IPS-18c (cell line): ENCODE data around the gene MAP4.
"Not testable (repeated sequence)": the region's sequence is repeated elsewhere in the genome, so short reads cannot be mapped to it uniquely, and the experiment has no call there.

ENCODE experiments used
- H3K4me3 ChIP-seq: 2 replicates; pipeline ENCODE4 v1.7.0; 2013; ENCODE audit warnings: low read depth, mild to moderate bottlenecking, low read length, moderate library complexity; ENCODE audit not compliant: insufficient read depth
- H3K9me3 ChIP-seq: one replicate; pipeline ENCODE4 v1.6.1; 2013; ENCODE audit warnings: mild to moderate bottlenecking, low read length, moderate library complexity; ENCODE audit not compliant: control insufficient read depth, insufficient read depth

Gene MAP4

DNA sequence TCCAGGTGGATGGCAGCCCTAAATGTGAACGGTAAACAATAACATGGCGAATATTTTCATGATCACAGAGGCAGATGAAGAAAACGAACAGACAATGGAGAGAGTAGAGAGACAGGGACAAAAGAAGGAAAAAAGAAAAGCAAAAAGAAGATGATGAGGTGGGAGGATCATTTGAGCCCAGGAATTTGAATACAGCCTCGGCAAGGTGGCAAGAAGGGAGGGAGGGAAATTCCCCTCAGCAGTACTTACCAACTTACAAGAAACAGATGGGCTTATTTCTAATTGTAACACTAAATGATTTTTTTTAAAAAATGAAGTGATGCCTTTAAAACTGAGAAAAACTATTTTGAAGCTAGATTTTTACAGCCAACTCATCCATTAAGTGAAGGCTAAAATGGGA is 6.0 kb upstream of the MAP4 start:
- H3K9me3 ChIP-seq, result no peaks in the 10 kb centered on the region
- no peak overlapping the region for H3K4me3 ChIP-seq

DNA sequence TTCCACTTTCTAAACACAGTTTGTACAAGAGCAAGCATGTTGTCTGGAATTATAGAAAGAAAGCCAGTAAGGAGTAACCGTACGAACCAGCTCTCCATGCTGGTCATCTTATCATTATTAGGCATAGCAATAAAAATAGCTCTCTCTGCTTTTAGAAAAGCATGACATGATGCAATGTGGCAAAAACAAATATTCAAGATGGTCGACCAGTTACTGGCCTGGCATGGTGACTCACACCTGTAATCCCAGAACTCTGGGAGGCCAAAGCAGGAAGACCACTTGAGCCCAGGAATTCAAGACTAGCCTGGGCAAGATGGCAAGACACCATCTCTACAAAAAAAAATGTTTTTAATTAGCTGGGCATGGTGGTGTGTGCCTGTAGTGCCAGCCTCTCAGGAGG is 2.6 kb upstream of the MAP4 start:
- Histone ChIP-seq H3K4me3 (no peak overlapping the region), H3K9me3 (no peaks in the 10 kb centered on the region)

DNA sequence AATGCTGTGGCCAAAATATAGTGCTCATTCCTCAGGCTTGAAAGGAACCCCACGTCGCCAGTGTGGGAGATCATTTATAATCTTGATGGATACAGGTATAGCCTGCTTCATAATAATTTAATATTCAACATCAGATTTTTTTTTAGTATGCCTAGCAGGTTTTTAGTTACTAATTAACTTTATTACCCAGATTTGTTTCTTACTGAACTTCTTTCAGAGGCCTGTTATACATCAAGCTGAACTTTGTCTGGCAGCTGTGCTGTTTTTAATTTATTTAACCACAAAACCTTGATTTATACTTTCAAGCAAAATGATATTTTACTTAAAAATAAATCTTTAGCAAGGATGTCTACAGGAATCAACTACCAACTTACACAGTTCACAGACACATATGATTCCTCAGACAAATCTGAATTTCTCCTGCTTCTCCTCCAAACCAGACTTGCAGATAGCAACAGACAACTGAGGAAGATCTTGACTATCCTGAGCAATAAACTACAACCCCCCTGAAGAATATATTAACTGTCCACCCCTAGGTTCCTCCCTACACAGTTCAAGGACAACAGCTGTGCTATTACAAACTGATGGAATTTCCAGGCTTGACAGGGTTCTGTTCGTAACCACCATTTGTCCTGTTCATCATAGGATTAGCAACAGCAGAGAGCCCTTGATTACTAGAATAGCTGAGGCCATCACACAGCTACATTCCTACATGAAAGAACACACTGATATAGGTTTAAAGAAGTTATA is 610 bp downstream of the MAP4 start:
- Histone ChIP-seq H3K9me3 (no peaks in the 10 kb centered on the region), H3K4me3 (no peak overlapping the region)

DNA sequence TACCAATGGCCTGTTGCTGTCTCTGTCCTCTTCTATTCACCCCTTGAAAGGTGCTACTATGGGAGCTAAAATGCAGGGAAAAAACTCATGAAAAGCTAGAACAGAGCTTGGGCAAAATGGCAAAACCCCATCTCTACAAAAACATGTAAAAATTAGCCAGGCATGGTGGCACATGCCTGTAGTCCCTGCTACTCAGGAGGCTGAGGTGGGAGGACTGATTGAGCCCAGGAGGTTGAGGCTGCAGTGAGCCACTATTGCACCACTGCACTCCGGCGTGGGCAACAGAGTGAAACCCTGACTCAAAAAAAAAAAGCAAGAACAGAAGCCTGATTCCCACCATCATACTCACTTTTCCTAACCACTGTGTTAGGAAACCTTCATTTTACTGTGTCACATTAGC is 1.9 kb downstream of the MAP4 start:
- no peak overlapping the region for H3K4me3 ChIP-seq
- no peaks in the 10 kb centered on the region for H3K9me3 ChIP-seq

DNA sequence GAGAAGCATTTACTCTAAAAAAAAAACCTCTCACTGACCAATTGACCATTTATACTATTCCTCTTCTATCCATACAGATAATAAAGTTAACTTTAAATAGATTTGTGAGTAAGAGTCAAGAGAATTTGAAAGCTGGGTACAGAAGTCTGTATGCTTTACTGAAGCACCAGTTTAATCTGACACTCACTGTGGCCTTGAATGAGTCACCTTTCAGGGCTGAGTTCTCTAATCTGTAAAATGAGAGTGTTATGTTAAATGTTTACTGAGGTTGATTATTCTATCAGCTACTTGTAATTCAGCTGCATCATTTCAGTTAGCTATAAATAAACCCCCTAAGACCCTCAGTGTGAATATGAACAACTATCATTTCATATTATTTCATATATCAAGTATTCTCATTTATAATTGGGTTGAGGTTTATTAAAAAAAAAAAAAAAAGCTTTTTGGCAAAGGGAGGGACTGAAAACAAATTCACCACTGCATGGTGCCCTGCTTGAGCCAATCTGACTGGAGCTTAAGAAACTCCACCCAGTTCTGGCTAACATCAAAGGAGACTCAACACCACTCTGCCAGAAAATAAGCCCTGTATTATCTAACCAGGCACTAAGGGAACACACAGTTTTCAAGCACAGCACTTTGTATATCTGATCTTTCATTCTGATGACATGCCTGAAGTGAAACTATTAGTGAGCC is 2.8 kb downstream of the MAP4 start:
- H3K4me3 ChIP-seq, result no peak overlapping the region
- H3K9me3 ChIP-seq, result no peaks in the 10 kb centered on the region

DNA sequence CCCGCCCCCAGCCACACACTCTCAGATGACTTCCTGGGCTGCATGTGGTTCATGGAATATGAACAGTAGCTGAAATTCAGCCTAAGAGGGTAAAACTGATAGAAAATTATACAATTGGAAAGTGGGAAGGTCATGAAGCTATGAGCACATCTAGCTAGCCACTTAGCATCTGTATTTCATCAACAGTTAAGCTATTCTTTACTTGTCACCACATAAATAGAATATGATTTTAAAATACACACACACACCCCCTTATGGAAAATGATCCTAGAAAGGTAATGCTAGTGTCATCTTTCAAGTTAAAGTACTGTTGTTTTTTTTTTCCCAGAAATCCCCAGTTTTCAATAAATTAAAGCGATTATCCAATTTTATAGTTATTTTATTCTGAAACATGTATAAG is 3.6 kb downstream of the MAP4 start:
- Histone ChIP-seq H3K4me3 (no peak overlapping the region), H3K9me3 (no peaks in the 10 kb centered on the region)

DNA sequence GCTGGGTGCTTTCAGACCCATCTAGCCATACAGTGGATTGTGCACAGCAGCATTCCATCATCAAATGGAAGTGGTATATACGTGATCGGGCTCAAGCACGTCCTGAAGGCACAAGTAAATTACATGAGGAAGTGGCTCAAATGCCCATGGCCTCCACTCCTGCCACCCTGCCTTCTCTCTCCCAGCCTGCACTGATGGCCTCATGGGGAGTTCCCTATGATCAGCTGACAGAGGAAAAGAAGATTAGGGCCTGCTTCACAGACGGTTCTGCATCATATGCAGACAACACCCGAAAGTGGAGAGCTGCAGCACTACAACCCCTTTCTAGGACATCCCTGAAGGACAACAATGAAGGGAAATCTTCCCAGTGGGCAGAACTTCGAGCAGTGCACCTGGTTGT is 8.2 kb downstream of the MAP4 start:
- H3K4me3 ChIP-seq, H3K9me3 ChIP-seq: not testable (repeated sequence)

DNA sequence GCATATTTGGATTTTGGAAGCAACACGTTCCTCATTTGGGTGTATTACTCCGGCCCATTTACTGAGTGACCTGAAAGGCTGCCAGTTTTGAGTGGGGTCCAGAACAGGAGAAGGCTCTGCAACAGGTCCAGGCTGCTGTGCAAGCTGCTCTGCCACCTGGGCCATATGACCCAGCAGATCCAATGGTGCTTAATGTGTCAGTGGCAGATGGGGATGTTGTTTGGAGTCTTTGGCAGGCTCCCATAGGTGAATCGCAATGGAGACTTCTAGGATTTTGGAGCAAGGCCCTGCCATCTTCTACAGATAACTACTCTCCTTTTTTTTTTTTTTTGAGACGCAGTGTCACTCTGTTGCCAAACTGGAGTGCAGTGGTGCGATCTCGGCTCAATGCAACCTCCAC is 8.9 kb downstream of the MAP4 start:
- not testable (repeated sequence) for H3K9me3 ChIP-seq, H3K4me3 ChIP-seq

DNA sequence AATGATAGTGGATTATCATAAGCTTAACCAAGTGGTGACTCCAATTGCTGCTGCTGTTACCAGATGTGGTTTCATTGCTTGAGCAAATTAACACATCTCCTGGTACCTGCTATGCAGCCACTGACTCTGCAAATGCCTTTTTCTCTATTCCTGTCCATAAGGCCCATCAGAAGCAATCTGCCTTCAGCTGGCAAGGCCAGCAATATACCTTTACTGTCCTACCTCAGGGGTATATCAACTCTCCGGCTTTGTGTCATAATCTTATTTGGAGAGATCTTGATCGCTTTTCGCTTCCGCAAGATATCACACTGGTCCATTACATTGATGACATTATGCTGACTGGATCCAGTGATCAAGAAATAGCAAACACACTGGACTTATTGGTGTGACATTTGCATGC is 9.4 kb downstream of the MAP4 start:
- not testable (repeated sequence) for H3K9me3 ChIP-seq, H3K4me3 ChIP-seq

DNA sequence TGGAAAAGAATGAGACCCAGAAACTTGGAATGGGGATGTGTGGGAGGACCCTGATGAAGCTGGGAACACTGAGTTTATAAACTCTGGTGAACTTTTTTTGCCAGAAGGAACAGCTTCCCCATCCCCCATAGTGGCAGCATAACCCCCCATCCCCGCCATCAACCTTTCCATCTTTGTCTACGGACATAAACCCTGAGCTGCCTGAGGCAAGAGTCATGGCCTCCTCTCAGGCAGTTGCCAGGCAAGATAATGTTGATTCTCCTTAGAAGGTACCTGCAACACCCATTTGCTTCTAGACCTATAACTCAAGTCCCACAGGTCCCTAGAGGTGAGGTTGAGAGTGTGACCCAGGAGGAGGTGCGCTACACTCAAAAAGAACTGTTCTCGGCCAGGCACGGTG is 11.5 kb downstream of the MAP4 start:
- no peak overlapping the region for H3K4me3 ChIP-seq
- no peaks in the 10 kb centered on the region for H3K9me3 ChIP-seq

DNA sequence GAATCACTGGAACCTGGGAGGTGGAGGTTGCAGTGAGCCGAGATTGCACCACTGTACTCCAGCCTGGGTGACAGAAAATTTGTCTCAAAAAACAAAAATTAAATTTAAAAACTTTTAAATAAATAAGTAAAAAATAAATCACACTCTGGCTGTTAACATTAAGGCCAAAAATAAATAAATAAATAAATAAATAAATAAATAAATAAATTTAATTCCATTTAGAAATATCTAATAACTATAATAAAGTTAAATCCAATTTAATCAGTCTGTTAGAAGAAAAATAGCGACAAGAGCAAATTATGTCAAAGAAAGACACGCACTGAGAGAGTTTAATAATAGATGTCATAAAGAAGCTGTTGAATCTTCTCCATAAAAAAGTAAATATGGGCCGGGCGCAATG is 13.4 kb downstream of the MAP4 start:
- H3K9me3 ChIP-seq, result no peaks in the 10 kb centered on the region

DNA sequence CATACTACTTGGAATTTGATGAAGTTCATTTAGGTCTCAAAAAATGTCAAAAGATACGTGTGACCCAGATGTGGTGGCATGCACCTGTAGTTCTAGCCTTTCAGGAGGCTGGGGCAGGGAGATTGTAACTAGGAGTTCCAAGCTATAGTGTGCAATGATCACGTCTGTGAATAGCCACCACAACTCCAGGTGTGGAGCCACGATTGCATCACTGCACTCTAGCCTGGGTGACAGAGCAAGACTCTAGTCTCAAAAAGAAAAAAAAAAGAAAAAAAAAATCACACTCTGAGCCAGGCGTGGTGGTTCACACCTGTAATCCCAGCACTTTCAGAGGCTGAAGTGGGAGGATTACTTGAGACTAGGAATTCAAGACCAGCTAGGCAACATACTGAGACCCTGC is 14.2 kb downstream of the MAP4 start:
- Histone ChIP-seq H3K4me3 (no peak overlapping the region), H3K9me3 (no peaks in the 10 kb centered on the region)

More for the DNA sequence above, 13.4 kb downstream of the MAP4 start:
- H3K4me3 ChIP-seq, result no peak overlapping the region

DNA sequence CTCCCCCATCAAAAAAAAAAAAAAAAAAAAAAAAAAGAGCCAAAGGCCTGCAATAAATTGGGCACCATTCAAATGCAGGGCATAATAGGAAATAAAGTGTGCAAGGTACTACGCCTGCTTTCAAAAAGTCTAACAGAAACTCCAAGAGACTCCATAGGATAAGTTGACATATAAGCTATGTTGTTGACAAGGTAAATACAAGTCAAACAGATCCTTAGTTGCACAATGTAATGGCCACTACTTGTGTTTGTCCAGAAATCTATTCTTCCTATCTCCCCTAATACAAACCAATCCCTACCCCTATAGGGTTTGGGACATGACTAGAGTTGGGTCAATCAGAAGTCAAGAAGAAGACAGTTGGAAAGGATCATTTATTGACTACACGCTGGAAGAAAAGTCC is 16.0 kb downstream of the MAP4 start:
- no peak overlapping the region for H3K4me3 ChIP-seq
- no peaks in the 10 kb centered on the region for H3K9me3 ChIP-seq

DNA sequence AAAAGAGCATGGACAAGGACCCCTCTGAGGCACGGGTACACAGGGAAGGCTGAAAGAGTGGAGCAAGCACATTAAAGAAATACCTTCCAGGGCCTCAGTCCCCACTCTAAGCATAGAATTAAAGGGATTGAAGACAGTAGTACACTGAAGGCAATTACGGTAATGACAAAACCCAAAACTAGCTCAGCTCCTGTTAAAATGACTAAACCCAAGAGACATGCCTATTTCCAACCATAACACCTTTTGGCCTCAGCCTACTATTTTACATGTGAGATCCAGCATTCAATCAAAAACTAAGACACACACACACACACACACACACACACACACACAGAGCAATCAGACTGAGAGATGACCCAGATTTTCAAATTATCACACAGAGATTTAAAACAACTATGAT is 19.8 kb downstream of the MAP4 start:
- no peak overlapping the region for H3K4me3 ChIP-seq

DNA sequence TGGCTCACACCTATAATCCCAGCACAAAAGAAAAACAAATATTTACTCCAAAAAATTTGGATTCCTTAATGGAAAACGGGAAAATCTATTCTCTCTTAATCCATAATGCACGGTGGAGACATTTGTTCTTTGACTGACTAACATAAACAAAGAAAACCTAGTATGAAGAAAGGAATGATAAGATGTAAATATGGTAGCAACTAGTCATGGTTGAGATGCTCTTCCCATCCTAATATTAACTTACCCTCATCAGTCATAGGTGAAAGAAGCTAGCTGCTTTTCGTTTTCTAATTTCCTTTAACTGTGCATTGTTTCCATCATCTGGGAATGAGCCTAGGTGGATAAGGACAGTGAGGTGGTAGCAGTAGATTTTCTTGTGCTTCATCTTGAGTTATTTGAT is 22.0 kb downstream of the MAP4 start:
- no peaks in the 10 kb centered on the region for H3K9me3 ChIP-seq
- H3K4me3 ChIP-seq, result no peak overlapping the region

More for the DNA sequence above, 19.8 kb downstream of the MAP4 start:
- no peaks in the 10 kb centered on the region for H3K9me3 ChIP-seq

DNA sequence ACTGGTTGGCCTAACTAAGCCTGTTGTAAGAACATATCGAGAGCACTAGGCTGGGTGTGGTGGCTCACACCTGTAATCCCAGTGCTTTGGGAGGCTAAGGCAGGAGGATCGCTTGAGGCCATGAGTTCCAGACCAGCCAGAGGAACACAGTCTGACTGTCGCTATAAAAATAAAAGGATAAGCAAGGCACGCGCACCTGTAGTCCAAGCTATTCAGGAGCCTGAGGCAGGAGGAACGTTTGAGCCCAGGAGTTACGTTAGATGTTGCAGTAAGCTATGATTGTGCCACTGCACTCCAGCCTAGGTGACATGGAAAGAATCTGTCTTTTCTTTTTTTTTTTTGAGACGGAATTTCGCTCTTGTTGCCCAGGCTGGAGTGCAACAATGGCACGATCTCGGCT is 24.9 kb downstream of the MAP4 start:
- H3K9me3 ChIP-seq, result no peaks in the 10 kb centered on the region

DNA sequence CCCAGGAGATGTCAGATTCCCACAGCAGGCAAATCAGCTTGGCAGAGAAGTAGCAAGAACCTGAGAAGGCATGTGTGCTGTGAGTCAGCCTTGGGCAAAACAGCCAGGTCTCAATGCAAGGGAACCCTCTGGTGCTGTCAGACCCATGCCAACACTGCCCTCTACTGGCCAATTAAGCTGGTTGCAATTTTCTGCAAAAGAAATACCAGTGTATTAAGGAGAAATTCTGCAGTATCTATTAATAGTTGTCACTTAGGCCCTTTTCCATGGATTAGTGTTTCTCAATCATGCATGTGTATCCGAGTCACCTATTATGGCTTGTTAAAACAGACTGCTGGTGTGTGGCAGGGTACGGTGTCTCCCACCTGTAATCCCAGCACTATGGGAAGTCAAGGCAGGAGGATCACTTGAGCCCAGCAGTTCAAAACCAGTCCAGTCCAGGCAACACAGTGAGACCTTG is 26.2 kb downstream of the MAP4 start:
- Histone ChIP-seq H3K4me3 (no peak overlapping the region), H3K9me3 (no peaks in the 10 kb centered on the region)

More for the DNA sequence above, 24.9 kb downstream of the MAP4 start:
- no peak overlapping the region for H3K4me3 ChIP-seq

DNA sequence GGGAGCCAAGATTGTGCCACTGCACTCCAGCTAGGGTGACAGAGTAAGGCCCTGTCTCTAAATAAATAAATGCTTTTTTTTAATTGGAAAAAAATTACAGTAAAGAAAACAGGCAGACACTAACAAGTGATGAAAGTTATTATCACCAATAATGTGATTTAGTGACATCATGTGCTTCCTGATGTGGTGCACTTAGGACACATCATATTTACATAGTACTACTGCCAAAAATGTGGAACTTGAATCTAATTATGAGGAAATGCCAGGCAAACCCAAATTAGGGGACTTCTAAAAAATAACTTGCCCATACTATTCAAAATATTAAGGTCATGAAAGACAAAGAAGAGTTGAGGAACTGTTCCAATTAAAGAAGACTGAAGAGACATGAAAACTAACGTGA is 30.8 kb downstream of the MAP4 start:
- no peaks in the 10 kb centered on the region for H3K9me3 ChIP-seq
- no peak overlapping the region for H3K4me3 ChIP-seq
